UCSD-AML1 (cell line): ENCODE measurements around the gene ITPR1.
"Not testable (repeated sequence)": the region's sequence is repeated elsewhere in the genome, so short reads cannot be mapped to it uniquely, and the experiment has no call there.

ENCODE experiments used
- DNase-seq: peaks from one replicate; lab custom pipeline; 2025; ENCODE audit not compliant: unreplicated experiment; lab: John Stamatoyannopoulos, UW

The ITPR1 gene

GRCh38 chr3:4753073-4753691 is 260.0 kb downstream of the ITPR1 start:
- no peak for DNase-seq

DNA sequence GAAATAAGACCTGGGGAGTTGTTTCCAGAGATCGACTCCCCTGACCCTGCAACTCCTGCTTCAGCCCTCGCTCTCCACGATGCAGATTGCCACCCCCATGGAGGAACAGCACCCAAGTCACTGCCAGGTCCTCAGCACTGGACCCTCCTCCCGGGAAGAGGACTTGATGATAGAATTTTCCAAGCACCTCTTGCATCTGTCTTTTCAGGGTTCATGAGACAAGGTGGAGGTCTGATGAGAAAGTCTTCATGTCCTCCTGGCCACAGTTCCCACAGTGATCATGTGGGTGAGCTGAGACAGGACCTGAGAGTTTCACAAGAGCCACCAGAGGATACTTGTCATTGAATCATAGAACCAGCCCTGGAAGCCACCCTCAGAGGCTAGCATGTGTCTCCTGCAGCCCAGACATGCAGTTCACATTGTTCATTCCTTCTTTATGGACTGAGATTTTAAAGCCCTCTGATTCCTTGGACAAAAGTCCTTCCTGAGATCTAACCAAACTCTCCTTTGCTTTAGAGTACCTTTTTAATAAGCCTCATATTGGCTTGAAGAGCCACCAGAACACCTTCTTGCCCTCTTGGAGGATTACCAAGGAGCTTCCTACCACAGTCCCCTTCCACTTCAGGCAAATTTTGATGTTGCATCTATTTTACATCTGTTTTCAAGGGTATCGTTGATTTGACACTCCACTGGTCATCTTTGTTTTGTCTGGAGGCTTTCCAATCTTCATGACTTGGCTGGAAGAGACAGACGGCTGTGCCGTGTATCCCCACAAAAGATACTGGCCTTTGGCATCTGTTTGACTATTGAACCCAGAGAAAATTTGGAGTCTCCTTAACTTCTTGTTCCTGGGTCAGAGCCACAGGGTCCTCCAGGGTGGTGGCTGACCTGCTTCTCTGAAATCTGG is 261.3 kb downstream of the ITPR1 start:
- DNase-seq = no peak

DNA sequence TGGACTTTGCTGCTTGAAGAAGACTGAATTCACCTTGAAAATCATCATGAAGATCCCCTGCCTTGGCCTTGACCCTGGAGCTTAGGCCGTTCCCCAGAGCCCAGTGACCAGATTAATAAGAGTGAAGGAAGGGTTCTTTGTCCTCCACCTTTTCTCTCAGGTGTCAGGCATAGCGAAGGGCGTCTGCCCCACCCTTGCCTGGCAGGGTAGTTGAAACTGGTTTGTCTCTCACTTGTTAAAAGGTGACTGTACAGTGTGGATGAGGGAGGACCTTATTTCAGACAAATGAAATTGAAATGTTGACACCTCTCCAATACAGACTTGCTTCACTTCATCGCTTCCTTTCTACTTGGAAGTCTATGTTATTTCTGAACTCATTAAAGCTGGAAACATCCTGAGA is 262.4 kb downstream of the ITPR1 start:
- no peak for DNase-seq

DNA sequence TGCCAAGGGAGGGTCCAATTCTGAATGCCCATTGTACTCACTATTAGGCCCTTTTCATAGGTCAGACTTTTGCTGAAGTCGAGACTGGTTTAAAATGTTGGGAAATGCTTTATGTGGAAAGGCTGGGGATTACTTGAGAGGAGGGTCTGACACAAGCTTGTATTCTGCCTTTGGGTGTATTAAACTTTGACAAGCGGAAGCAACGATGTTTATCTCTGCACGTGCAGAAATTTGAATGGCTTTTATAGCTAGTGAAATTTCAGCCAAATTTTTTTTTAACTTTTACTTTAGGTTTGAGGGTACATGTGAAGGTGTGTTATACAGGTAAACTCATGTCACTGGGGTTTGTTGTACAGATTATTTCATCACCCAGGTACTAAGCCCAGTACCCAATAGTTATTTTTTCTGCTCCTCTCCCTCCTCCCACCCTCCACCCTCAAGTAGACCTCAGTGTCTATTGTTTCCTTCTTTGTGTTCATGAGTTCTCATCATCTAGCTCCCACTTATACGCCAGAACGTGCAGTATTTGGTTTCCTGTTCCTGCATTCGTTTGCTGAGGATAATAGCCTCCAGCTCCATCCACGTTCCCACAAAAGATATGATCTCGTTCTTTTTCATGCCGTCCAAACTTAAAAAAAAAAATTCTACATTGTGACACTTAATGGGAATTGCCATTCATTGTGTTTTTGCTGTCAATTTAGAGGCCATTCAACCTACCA is 263.1 kb downstream of the ITPR1 start:
- no peak for DNase-seq

DNA sequence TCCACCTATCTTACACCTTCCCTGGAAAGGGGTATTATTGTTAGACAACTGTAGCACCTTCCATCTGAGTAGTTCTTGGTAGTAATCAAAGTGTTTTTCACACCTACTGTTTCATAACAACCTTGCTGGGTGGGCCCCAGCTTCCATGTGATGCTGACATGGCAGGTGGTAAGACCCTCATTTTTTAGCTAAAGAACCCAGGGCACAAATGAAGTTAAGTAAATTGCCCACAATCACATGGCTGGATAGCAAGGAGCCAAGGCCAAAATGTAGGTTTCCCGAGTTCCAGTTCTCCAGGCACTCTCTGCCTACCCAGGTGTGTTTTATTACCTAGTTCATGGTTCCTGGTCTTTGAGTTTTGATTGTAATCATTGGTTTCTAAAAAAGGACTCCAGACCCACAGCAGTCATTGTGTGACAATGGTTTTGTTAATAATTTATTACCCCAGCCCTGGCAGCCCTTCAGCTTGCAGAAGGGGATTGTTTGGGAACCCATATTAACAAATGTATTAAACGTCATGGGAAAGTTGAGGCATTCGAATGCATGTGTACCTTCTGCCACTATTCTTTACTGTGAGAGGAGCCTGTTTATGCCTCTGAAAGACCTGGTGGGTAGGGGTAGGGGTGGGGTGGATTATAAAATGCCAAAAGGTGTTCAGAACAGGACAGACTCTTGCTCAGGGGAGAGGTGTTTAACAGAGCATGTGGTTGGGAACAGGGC is 263.9 kb downstream of the ITPR1 start:
- DNase-seq = no peak

DNA sequence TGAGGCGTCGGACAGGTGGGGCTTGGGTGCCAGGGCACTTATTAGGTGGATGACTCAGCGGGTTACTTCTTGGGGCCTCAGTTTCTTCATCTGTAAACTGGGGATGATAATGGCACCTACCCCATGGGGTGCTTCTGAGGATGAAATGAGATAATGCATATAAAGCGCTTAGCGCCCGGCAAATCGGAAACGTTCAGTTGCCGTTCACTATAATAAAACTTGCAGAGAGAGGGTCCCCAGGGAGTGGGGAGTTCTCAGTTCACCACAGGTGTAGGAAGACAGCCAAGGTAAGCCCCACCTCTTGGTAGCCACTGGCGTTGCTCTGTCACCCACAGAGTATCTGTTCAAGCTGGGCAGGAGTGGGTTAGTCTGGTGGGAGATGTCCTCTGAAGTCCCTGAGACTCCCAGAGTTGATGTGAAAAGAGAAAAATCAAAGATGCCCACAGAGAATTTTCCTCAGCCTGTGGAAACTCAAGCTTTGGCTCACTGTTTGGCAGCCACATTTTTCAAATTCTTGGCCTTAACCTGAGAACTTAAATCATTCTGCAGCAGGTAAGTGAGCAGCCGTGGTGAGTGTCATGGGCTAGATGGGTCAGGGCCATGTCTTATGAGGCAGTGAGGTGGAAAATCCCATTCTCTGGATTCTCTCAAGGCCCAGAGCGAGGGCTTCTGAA is 264.6 kb downstream of the ITPR1 start:
- DNase-seq = no peak

DNA sequence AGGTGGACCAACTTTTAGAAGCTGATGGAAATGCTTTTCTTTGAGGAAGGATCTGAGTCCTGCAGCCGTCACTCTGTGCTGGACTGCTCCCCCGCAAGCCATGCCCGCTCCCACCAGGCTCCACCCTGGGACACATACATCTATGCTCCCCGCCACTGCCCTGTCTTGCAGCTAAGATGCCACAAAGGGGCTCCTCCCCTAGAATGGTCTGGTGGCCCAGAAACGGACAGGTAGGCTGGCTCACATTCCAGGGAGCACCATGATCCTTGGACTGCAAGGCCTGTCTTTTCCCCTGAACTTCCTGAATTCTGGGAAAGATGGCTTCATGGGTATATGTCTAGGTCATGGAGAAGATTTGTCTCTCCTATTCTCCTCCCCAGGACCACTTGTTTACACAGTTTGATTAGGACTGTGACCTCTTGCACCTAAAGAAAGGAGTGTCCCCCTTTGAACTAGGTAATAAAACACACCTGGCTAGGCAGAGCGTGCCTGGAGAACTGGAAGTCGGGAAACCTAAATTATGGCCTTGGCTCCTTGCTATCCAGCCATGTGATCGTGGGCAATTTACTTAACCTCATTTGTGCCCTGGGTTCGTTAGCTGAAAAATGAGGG is 265.2 kb downstream of the ITPR1 start:
- DNase-seq = no peak

DNA sequence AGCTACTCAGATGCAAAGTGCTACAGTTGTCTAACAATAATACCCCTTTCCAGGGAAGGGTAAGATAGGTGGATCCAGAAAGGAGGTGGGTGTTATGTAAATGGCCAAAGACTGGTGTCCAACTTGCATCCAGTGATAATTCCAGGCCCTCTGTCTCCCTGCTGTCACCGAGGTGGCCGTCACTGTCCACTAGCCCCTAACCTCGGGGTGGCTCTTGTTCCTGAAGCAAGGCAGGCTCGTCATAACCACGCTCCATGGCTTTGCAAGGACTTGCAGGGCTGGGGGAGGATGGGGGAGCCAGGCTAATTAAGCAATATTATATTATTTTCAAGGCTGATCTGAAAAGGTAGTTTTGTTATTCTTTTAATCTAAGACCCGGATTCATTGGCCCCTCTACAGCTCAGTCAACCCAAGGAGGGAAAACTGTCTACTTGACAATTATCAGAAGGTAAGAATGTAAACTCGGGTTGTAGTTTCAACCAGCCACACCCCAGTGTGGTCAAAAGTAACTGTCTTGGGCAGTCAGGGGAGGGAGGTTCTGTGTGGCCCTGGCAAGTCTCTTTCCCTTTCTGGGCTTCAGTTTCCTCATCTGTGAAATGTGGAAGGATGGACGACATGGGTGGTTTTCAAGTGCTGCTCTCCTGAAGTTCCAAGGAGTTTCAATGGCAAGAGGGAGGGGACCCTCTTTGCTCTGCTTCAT is 266.0 kb downstream of the ITPR1 start:
- no peak for DNase-seq

GRCh38 chr3:4759689-4760312 is 266.7 kb downstream of the ITPR1 start:
- DNase-seq = peak; percentile 23

GRCh38 chr3:4761759-4762158 is 268.6 kb downstream of the ITPR1 start:
- DNase-seq = no peak

- DNase-seq = not testable (repeated sequence)
Measured at GRCh38 chr3:4762481-4763230, 269.5 kb downstream of the ITPR1 start.

- no peak for DNase-seq
Measured at GRCh38 chr3:4763604-4764247, 270.6 kb downstream of the ITPR1 start.

DNA sequence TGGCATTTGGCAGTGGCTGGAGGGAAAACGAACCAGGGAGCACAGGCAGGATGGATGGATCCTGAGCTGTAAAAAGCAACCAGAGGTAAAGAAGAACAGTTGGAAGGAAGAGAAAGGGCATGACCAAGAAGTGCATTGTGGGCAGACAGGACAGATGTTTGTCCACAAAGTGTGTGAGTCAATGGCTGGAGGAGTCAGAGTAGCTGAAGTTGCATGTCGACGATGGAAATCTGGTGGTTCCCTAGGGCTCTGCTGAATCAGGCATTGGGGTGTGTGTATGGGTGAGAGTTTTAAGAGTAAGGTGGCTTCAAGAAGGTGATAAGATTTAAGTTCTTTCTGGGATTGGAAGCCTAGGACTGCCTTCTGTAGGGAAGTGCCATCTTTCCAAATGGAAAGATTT is 272.1 kb downstream of the ITPR1 start:
- DNase-seq = no peak

DNA sequence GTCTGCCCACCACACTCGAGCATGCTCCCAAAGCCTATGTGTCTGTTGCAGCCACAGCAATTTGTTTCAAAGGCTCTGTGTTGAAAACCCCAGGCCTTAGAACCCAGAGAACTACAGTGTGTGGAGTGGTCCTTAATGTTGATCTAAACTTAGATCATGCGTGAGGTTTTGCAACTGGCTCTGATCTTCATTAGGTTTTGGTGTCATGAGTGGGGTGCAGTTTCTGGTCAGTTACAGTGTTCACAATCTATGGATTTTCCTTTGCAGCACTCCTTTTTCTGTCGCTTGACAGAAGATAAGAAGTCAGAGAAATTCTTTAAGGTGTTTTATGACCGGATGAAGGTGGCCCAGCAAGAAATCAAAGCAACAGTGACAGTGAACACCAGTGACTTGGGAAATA is 273.1 kb downstream of the ITPR1 start:
- DNase-seq = no peak

GRCh38 chr3:4766716-4767499 is 273.8 kb downstream of the ITPR1 start:
- no peak for DNase-seq

- DNase-seq = no peak
Measured at GRCh38 chr3:4768021-4768420, 274.9 kb downstream of the ITPR1 start.

DNA sequence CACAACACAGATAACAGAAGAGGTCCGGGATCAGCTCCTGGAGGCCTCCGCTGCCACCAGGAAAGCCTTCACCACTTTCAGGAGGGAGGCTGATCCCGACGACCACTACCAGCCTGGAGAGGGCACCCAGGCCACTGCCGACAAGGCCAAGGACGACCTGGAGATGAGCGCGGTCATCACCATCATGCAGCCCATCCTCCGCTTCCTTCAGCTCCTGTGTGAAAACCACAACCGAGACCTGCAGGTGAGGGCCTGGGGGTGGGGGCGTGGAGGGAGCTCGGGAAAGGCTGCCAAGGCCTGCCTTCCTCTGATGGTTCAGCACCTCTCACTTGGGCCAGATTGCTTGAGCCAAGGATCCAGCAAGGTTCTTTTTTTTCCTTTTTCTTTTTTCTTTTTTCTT is 275.4 kb downstream of the ITPR1 start:
- no peak for DNase-seq
